Measurements from ENCODE around the gene FAM76B. TPM values are rescaled to one million over a fixed set of nuclear protein-coding genes. Genes with fewer than 3 reads are reported as not detected.

The FAM76B gene
- 29.1 and 38.8 TPM in 2 replicates for total RNA-seq

DNA sequence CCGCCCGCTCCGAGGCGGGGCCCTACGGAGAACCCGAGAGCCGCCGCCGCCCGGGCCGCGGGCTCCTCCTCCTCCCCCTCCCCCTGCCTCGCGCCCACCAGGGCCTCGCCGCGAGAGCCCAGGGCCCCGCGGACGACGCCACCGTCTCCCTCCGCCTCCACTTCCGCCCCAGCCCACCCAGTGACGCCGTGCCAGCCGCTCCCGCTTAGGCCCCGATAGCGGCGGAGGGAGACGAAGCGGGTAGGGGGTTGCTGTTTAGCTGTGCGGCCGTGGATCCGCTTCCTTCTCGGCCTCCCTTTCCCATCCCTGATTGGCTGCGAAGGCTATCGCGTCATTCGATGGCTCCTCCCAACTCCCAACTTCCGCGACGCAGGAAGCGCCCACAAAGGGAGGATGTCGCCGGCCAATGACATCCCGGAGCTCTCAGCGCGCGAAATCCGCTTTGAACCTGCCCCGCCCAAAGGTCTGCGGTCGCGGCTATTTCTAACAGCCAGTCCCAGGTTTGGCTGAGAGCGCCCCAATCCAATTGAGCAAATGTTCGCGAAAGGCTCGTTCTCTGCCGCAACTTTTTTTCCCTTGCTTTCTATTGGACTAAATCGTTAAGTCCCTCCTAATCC, at the start of gene FAM76B:
FAM76B (minus strand) TSS at position 277 of the 617 bp plus-strand sequence. CDS start 304 bp downstream, outside the sequence.

DNA sequence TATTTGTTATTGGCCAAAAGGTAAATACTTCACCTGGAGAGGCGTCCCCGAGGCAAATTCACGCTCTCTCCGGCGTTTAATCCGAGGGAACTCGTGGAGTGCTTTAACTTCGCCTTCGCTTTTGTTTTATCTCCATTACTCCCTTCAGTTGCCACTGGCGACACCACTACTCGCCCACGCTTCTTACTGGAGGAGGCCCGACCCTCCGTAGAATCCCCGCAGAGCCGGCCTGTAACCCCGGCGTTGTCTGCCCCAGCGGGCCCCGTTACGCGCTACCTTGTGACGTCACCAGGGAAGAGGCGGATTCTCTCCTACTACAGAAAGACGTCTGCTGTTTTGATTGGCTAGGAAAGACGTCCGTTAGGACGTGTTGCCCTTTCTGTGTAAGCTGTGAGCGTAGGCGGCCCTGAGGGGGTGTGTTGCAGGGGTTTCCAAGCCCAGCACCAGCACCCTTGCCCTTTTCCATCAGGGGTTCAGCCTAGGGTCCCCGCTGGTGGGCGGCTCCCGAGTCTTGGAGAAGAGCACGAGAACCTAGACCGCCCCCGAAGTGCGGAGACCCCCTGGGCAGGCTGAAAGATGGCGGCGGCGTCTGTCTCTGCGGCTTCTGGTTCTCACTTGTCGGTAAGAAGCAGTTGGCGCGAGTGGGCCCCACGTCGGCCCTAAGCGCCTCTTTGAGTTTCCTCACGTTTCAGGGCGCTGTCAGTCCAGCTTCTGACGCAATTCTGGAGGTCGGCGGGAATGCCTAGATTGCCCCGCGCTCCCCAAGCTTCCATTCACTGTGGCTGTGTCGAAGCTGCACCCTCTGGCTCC, 746 bp upstream of the FAM76B start, which contains the start of gene CEP57:
CEP57 (plus strand) TSS at position 376 of the 810 bp plus-strand sequence; CDS start at position 577, 201 bp downstream.

Other genes starting within 250 kb of the FAM76B start
- gene CEP57, start 716 bp upstream of the FAM76B start, total RNA-seq: 38.3 and 57.0 TPM in 2 replicates
- gene MTMR2, start 134.3 kb upstream of the FAM76B start, total RNA-seq: 83.1 and 84.1 TPM in 2 replicates